ENCODE measurements around the gene AJM1.
"Not testable (repeated sequence)": the region's sequence is repeated elsewhere in the genome, so short reads cannot be mapped to it uniquely, and the experiment has no call there.

AJM1 gene

DNA sequence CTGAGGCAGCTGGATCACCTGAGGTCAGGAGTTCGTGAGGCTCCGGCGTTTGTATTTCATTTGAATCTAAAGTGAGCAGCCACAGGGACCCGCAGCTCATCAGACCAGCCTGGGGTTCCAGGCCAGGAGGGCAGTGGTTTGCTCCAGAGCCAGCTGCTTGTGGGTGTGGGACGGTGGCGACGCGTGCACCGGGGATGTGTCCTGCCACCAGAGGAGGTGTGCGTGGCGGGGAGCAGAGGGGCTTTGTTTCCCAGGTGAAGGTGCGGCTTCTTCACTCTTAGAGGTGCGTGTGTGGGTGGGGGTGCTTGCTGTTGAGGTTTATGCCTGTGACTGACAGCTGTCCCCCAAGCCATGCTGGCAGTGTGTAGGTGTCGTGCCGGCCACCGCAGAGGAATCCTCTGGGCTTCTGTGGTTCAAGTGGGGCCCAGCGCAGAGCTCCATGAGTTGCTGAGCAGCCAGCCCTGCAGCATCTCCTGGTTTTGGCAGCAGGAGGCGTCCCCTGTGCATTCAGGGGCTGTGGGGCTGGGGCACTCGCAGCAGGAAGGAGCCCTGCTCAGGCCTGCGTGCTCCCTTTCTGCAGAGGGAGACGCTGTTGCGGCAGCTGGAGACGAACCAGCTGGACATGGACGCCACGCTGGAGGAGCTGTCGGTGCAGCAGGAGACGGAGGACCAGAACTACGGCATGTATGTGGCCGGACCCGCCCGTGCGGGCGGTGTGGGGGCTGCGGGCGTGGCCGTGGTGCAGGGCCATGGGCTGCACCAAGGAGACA is 6.9 kb upstream of the AJM1 start:
- Histone ChIP-seq H3F3A (ENCODE audit: control insufficient read depth, insufficient read depth) (no peaks in the 10 kb centered on the region), H3K27me3 (ENCODE audit: control insufficient read depth, low read length) (no peaks in the 10 kb centered on the region), H3K27ac (ENCODE audit: low read depth, low read length) (no peak overlapping the region), H3K4me1 (ENCODE audit: control insufficient read depth, low read length) (no peaks in the 10 kb centered on the region), H3K4me2 (ENCODE audit: low read length) (no peak overlapping the region), H3K36me3 (ENCODE audit: control insufficient read depth, low read length) (peaks cover 45% of the 10 kb centered on the region), H3K9me2 (replicated peaks; ENCODE audit: control insufficient read depth, low read length) (no peaks in the 10 kb centered on the region), H4K20me1 (ENCODE audit: control insufficient read depth, insufficient read depth, low read depth, low read length) (no peaks in the 10 kb centered on the region), H3K9me3 (ENCODE audit: control insufficient read depth, insufficient read depth, low read length) (no peaks in the 10 kb centered on the region), H3K79me2 (ENCODE audit: control insufficient read depth, low read length) (no peaks in the 10 kb centered on the region), H3K4me3 (ENCODE audit: low read length) (no peak overlapping the region)
- no peak for TF ChIP-seq EZH2phosphoT487 (IDR thresholded peaks at IDR 0.05; ENCODE audit: borderline replicate concordance, low read length)
- TF ChIP-seq, protein P1, sequence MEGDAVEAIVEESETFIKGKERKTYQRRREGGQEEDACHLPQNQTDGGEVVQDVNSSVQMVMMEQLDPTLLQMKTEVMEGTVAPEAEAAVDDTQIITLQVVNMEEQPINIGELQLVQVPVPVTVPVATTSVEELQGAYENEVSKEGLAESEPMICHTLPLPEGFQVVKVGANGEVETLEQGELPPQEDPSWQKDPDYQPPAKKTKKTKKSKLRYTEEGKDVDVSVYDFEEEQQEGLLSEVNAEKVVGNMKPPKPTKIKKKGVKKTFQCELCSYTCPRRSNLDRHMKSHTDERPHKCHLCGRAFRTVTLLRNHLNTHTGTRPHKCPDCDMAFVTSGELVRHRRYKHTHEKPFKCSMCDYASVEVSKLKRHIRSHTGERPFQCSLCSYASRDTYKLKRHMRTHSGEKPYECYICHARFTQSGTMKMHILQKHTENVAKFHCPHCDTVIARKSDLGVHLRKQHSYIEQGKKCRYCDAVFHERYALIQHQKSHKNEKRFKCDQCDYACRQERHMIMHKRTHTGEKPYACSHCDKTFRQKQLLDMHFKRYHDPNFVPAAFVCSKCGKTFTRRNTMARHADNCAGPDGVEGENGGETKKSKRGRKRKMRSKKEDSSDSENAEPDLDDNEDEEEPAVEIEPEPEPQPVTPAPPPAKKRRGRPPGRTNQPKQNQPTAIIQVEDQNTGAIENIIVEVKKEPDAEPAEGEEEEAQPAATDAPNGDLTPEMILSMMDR (IDR thresholded peaks at IDR 0.05; ENCODE audit: low read depth, low read length, poor library complexity, severe bottlenecking), result no peak

DNA sequence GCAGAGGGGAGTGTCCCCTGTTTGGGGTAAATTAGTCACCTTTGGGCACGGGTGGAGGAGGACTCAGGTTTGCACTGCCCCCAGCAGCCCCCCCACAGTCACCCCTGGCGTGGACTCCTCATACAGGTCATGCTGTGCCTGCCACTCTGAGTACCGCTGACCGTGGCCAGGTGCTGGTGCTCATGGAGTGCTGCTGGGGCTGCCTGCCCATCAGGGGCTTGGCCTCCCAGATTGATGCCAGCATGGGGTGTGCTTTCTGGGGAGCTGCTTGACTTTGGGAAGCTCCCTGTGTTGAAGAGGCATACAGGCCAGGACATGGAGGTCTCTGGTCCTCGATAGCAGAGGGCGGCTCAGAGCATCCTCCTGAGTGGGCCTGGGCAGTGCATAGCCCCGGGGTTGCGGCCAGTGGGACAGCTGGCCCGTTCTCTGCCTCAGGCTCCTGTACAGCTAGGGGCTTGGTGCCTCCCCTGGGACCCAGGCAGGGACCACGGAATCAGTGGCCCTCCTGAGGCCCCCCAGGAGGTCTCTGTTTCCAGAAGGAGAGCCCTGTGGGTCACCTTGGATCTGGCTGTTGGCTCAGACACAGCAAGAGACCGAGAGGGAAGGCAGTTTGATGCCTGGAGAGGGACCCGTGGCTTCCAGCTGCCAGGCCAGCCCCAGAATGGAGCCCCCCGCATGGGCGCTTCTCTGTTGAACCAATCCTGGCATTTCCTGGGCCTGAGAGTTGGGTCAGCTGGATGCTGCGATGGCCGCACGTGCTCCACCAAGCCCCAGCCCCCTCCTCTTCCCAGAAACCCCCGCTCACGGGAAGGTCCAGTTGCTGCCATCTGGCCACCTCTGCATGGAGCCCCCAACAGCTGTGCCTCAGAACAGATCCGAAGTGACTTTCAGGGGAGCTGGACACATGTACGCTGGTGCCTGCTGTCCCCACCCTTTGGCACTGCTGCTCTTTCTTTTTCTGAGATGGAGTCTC is 6.1 kb upstream of the AJM1 start:
- no peaks in the 10 kb centered on the region for H3K9me2 ChIP-seq (replicated peaks; ENCODE audit: control insufficient read depth, low read length)
- no peak for TF ChIP-seq EZH2phosphoT487 (IDR thresholded peaks at IDR 0.05; ENCODE audit: borderline replicate concordance, low read length)
- TF ChIP-seq, protein P1 (IDR thresholded peaks at IDR 0.05; ENCODE audit: low read depth, low read length, poor library complexity, severe bottlenecking), result no peak
- H3K4me3 ChIP-seq (ENCODE audit: low read length), result no peak overlapping the region
- no peaks in the 10 kb centered on the region for H3K79me2 ChIP-seq (ENCODE audit: control insufficient read depth, low read length)
- no peaks in the 10 kb centered on the region; the same call in 1 of the 2 replicates for H3K4me1 ChIP-seq (ENCODE audit: control insufficient read depth, low read length)
- H3K9me3 ChIP-seq (ENCODE audit: control insufficient read depth, insufficient read depth, low read length), result no peaks in the 10 kb centered on the region
- H3K27ac ChIP-seq (ENCODE audit: low read depth, low read length), result no peak overlapping the region
- peaks cover 40% of the 10 kb centered on the region for H3K36me3 ChIP-seq (ENCODE audit: control insufficient read depth, low read length)
- H4K20me1 ChIP-seq (ENCODE audit: control insufficient read depth, insufficient read depth, low read depth, low read length), result no peaks in the 10 kb centered on the region
- no peaks in the 10 kb centered on the region for H3F3A ChIP-seq (ENCODE audit: control insufficient read depth, insufficient read depth)
- H3K27me3 ChIP-seq (ENCODE audit: control insufficient read depth, low read length), result no peaks in the 10 kb centered on the region
- no peak overlapping the region for H3K4me2 ChIP-seq (ENCODE audit: low read length)

DNA sequence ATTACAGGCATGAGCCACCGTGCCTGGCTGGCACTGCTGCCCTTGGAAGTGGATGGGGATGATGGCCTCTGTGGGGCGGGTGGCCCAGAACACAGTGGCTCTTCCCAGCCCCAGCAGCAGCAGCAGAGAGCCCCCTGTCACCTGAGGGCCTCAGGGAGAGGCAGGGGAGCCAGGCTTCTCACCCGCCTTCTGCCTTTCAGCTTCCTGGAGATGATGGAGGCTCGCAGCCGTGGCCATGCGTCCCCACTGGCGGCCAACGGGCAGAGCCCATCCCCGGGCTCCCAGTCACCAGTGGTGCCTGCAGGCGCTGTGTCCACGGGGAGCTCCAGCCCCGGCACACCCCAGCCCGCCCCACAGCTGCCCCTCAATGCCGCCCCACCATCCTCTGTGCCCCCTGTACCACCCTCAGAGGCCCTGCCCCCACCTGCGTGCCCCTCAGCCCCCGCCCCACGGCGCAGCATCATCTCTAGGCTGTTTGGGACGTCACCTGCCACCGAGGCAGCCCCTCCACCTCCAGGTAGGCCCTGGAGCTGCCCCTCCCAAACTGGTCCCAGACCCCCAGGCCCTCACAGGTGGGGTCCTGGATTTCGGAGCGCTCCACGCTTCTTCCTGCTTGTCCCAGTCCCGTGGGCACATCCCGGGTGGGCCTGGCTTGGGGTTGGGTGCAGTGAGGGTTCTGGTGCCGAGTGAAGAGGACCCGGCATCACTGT is 5.0 kb upstream of the AJM1 start:
- H3K4me1 ChIP-seq (ENCODE audit: control insufficient read depth, low read length), result peaks cover 9% of the 10 kb centered on the region
- no peak overlapping the region for H3K27ac ChIP-seq (ENCODE audit: low read depth, low read length)
- peaks cover 29% of the 10 kb centered on the region for H3K36me3 ChIP-seq (ENCODE audit: control insufficient read depth, low read length)
- H4K20me1 ChIP-seq (ENCODE audit: control insufficient read depth, insufficient read depth, low read depth, low read length), result peaks cover 5% of the 10 kb centered on the region; the same call in 1 of the 2 replicates
- no peaks in the 10 kb centered on the region for H3K9me2 ChIP-seq (replicated peaks; ENCODE audit: control insufficient read depth, low read length)
- H3K4me2 ChIP-seq (ENCODE audit: low read length), result no peak overlapping the region
- no peaks in the 10 kb centered on the region; the same call in 1 of the 2 replicates for H3F3A ChIP-seq (ENCODE audit: control insufficient read depth, insufficient read depth)
- H3K79me2 ChIP-seq (ENCODE audit: control insufficient read depth, low read length), result no peaks in the 10 kb centered on the region
- no peak overlapping the region for H3K4me3 ChIP-seq (ENCODE audit: low read length)
- no peaks in the 10 kb centered on the region for H3K9me3 ChIP-seq (ENCODE audit: control insufficient read depth, insufficient read depth, low read length)
- H3K27me3 ChIP-seq (ENCODE audit: control insufficient read depth, low read length), result no peaks in the 10 kb centered on the region
- TF ChIP-seq, protein P1 (IDR thresholded peaks at IDR 0.05; ENCODE audit: low read depth, low read length, poor library complexity, severe bottlenecking), result no peak
- no peak for TF ChIP-seq EZH2phosphoT487 (IDR thresholded peaks at IDR 0.05; ENCODE audit: borderline replicate concordance, low read length)

DNA sequence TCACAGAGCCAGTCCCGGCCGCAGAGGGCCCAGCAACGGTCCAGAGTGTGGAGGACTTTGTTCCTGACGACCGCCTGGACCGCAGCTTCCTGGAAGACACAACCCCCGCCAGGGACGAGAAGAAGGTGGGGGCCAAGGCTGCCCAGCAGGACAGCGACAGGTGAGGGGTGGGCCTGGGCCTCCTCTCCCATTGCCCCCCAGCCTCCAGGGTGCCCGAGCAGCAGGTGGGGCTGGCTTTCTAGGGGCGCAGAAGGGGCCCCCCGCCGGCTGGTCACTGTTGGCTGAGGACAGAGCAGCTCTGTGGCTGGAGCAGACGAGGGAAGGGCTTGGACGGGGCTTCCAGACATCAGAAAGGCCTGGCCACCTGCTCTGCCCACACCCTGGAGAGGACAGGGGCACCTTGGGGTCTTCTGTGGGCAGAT is 4.4 kb upstream of the AJM1 start:
- Histone ChIP-seq H3K4me1 (ENCODE audit: control insufficient read depth, low read length) (peaks cover 13% of the 10 kb centered on the region), H3K36me3 (ENCODE audit: control insufficient read depth, low read length) (peaks cover 24% of the 10 kb centered on the region)
- H3K9me3 ChIP-seq (ENCODE audit: control insufficient read depth, insufficient read depth, low read length); H3K4me3 ChIP-seq (ENCODE audit: low read length); H3F3A ChIP-seq (ENCODE audit: control insufficient read depth, insufficient read depth); H3K9me2 ChIP-seq (replicated peaks; ENCODE audit: control insufficient read depth, low read length); H3K79me2 ChIP-seq (ENCODE audit: control insufficient read depth, low read length); H3K27ac ChIP-seq (ENCODE audit: low read depth, low read length); H4K20me1 ChIP-seq (ENCODE audit: control insufficient read depth, insufficient read depth, low read depth, low read length); H3K27me3 ChIP-seq (ENCODE audit: control insufficient read depth, low read length); H3K4me2 ChIP-seq (ENCODE audit: low read length): not testable (repeated sequence)
